HG03280 (cell line): Measurements from ENCODE around the gene RHO.
"Not testable (repeated sequence)": the region's sequence is repeated elsewhere in the genome, so short reads cannot be mapped to it uniquely, and the experiment has no call there.

Experiments
- ATAC-seq: cut with Tn5 transposase; IDR thresholded peaks from one replicate; pipeline ENCODE4 v1.9.1; 2021; ENCODE audit warnings: mild to moderate bottlenecking, moderate library complexity; ENCODE audit not compliant: unreplicated experiment

The RHO gene

DNA sequence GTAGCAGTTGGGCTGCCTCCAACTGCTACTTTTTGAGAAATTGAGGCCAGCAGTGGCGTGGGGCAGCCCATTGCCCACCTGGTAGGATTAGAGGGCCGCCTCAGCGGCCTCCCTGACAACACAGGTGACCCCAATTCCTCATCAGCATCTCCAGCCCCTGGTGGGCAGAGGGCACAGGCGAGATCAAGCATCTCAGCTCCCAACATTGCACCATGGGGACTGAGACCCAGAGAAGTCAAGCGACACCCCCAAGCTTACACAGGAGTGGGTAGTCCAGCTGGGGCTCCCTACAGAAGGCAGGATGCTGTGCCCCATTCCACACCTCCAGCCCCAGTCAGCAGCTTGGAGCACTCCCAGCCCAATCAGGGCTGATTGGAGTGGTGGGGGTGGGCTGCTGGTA, 14.3 kb downstream of the RHO start:
- ATAC-seq: no peak

DNA sequence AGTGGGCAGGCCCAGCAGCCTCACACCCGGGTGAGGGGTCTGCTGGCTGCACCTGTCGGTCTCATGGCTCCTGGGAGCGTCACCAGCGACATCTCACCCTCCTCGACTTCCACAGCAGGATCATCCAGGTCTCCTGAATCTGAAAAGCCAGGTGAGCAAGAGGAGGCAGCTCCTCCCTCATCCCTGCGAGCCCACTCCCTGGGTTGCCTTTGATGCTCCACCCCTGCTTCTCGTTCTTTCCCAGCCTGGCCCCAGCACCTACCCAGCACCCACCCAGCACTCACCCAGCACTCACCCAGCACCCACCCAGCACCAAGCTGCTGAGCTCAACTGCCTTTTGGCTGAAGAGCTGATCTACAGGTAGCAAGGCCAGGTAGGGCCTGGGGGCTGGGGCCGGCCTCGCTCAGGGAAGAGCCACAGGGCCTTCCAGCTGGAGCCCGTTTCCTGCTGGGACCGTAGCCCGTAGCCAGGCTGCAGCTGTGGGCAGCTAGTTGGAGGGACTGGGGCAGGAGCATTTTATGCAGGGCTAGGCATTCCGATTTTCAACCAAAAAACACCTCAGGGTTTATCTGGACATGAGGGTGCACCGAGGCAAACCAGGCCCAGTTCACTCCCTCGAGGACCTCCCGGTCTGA, 14.8 kb downstream of the RHO start, which contains the start of gene H1-8:
TSS of gene H1-8 (plus strand) at position 20 of the 635 bp plus-strand sequence. CDS start at position 64, 44 bp downstream.
- no peak for ATAC-seq

DNA sequence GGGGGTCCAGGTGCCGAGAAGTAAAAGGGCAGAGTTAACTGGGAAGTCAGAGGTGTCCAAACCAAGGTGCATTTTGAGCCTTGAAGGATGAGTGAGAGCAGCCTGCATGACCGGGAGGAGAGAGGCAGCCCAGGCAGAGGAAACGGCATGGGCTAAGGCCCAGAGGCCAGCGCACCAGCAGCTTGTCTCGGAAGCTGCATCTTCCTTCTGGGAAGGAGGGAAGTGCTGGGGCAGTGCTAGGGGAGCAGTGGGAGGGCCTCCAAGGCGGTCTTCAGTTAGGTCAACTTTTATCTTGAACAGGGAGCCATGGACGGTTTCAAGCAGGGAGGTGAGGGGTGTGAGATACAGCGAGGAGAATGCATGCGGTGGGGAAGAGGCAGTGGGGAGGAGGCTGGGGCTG, 15.6 kb downstream of the RHO start:
- no peak for ATAC-seq

DNA sequence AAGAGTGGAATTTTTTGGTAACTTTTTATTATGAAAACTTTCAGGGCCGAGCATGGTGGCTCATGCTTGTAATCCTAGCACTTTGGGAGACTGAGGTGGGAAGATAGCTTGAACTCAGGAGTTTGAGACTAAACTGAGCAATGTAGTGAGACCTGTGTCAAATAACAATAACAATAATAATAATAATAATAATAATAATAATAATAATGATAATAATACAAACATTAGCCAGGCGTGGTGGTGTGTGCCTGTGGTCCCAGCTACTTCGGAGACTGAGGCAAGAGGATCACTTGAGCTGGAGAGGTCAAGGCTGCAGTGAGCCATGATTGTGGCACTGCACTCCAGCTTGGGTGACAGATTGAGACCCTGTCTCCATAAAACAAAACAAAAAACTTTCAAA, 17.5 kb downstream of the RHO start:
- not testable (repeated sequence) for ATAC-seq

DNA sequence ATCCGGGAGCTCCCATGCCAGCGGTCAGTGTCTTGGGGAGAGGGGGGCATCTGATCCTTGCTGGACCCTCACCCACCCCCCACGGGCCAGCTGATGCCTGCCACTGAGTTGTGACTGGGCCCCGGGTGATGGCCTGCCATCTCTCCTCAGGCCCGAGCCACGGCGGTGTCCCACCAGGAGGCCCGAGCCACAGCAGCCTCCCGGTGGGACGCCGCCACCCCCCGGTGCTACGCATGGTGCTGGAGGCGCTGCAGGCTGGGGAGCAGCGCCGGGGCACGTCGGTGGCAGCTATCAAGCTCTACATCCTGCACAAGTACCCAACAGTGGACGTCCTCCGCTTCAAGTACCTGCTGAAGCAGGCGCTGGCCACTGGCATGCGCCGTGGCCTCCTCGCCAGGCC, 18.8 kb downstream of the RHO start:
- ATAC-seq: no peak

DNA sequence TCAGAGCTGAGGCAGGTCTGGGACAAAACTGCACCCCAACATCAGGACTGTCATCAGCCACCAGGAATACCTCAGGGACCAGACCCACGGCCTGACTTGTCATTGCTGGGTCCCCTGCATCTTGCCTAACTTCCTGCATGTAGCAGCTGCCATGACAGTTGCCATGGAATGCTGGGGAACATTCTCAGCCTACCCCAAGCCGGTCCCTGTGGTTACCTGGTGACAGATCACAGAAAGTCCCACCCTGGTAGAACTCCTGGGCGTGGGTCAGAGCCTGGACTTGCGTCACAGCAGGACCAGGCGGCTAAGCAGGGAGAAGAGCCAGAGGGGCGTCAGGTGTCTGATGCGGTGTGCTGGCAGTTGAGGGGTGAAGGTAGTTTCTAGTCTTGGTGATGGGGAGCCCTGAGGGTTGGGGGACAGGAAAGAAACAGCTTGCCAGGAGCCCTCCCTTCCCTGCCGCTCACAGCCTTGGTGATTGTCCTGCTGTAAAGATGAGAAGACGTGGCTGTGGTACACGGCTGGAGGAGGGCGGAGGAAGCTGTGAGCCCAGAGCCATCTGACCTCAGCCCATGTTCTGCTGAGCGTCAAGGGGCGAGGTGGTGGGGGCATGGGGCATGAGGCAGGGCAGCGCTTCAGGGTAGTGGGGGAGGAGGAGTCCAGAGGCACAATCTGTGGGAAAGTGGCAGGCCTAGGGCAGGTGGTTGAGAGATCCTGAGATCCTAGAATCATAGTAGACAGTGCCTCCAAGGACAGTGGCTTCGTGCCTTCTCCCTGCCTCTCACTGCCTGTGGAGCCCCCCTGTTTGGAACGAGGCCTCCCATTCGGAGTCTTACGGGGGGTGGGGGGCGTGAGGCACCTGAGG, 19.9 kb downstream of the RHO start:
- ATAC-seq: no peak

DNA sequence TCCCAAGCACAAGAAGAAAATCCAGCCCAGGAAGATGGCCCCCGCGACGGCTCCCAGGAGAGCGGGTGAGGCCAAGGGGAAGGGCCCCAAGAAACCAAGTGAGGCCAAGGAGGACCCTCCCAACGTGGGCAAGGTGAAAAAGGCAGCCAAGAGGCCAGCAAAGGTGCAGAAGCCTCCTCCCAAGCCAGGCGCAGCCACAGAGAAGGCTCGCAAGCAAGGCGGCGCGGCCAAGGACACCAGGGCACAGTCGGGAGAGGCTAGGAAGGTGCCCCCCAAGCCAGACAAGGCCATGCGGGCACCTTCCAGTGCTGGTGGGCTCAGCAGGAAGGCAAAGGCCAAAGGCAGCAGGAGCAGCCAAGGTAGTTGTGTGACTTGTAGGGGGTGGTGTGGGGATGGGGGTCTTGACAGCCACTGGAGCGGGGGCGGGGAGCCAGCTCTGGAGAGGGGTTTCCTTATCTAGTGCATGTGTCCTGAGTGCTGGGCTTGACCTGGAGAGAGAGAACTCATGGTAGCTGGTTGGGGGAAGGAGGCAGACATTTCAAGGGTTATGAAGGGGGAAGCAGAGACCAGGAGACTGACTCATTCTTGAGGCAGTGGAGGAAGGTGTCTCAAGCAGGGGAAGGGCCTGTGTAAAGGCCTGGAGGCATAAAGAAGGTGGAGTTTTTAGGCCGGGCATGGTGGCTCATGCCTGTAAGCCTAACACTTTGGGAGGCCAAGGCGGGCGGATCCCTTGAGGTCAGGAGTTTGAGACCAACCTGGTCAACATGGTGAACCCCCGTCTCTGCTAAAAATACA, 20.8 kb downstream of the RHO start:
- ATAC-seq: no peak

DNA sequence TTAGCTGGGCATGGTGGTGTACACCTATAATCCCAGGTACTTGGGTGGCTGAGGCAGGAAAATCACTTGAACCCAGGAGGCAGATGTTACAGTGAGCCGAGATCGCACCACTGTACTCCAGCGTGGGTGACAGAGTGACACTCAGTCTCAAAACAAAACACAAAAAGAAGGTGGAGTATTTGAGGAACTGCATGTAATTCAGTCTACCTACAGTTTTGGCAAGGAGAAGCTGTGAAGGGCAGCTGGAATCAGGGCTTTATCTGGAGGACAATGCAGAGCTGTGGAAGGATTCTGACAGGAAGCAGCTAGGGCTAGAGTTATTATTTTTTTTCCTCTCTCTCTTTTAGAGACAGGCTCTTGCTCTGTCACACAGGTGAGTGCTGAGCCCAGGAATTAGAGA, 21.4 kb downstream of the RHO start:
- no peak for ATAC-seq

DNA sequence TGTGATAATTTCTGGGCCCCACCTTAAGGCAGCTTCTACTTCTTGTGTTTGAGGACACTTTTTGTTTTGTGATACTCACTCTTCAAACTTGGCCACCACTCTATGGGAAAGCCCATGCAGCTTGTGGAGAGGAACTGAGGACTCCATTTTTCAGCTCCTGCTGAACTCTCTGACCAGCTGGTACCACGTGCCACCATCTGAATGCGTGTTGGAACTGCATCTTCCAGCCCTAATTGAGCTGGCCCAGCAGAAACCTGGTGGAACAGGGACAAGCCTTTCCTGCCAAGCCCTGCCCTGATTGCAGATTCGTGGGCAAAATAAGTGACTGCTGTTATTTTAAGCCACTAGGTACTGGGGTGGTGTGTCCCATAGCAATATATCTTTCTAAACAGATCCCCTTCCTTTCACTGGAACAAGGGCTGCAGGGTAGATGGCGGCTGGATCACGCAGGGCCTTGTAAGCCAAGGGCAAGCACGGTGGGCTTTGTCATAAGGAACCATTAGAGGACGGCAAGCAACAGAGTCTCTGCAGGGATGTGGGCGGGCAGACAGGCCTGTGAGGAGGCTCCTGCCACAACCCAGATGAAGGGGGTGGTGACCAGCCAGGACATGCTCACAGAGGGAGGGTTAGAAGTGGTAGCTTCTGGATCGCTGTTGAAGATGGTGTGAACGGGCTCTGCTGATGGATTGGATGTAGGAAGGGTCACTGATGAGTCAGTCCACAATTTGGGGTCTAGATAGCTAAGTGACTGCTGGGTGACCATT, 24.0 kb downstream of the RHO start:
- no peak for ATAC-seq

DNA sequence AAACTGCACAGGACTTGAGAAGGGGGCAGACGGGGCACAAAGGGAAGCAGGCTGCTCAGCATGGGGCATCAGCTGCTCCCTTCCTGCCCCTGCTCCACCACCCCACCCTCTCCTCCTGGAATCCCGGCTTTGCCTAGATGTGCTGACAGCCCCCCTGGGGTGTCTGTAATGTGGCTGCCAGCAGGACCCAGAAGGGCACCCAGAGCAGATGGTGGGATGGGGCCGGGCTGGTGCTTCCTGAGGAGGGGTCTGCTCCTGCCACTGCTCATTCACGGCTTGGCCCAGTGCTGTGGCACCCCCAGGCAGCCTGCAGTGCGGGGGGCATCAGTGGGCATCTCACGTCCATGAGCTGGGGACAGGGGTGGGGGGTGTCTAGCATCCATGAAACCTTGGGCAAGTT, 24.7 kb downstream of the RHO start:
- no peak for ATAC-seq

DNA sequence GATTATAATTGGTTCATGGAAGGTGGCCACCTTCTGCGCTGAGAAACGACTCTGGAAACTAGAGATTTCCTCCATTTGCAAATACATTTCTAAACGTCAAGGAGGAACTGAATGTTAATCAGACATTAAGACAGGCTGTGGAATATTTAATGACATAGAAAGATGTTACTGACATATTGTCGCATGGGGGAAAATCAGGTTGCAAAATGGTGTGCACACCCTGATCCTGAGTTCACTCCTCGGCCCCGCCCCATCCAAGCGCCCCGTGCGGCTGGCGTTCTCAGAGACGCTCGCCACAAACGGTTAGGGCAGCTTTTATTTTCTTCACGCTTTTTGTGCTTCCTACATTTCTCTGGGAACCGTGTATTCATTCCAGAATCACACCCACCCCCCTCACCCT, 25.3 kb downstream of the RHO start:
- no peak for ATAC-seq

DNA sequence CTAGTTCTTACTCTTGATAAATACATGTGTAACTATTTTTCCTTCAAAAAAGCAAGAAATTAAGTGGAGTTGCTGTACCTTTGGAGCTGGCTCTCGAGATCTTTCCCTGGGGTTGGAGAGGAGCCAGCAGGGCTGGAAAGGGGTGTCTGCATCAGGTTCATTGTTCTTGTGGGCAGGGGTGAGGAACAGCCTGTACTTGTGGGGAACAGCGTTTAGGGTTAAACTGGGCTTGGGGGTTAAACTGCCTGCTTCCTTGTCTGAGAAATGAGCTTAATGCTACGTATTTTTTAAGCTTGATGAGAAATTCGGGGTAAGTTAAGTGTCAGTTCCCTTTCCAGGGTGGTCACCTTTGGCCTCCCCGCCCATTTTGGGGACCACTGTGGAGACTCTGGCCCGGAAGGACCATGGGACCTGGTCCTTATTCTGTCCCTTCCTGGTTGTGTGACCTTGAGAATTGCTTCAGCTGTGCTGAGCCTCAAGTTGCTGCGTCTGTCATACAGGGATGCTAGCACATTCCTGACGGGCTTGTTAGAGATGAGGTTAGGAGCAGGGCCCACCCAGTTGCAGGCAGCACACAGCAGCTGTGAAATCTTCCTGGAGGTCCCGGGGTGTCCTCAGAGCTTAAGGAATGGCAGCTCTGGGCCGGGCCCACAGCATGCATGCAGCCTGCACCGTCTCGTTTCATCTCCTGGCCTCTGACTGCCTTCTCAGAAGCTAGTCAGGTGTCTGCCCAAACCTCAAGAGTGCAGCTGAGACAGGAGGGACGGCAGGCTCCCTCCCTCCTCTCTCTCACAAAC, 26.1 kb downstream of the RHO start:
- ATAC-seq: no peak

DNA sequence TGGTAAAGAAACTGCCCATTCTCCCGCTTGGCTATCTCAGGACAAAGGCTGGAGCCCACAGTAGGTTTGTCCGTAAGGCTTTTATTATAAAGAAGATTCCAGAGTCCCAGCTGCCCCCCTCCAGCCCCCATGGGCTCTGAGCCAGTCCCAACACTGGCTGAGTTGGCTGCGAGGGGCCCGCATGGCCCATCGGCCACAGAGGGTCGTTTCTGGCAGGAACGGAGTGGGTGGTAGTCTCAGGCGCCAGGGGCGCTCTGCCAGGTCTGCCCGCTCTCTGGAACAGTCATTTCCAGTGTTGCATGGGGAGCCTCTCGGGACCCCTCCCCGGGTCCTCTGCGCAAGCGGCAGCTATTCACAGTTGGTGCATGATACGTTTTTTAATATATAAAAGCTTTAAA, 26.7 kb downstream of the RHO start:
- no peak for ATAC-seq

DNA sequence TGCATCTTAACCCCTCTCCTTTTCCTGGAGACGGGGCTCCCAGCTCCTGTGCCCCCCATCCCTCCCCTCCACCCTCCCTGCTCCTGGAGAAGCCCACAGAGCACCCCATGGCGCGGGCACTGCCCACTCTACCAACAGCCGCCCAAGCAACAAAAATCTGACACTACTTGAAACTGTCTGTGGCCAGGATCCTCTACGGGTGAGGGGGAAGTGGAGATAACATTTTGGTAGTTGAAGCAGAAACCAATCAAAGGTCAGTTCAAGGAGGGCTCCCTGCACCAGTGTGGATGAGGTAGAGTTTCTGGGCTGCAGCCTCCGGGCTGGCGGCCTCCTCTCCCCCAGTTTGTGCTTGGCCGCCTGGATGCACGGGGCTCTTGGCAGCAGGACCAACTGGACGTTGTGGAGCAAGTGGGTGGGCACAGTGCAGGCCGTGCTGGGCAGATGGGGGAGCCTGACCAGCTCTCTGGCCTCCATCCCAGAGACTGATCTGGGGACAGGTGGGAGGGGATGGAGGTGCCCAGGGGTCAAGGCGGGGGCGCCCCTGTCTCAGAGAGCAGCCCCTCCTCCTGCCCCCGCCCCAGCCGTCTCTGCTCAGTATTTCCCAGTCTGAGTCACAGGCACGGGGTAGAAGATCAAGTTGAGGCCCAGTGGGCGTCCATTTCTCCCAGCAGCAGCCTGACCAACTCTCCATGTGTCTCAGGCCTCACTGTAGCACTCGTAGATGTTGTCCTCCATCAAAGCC, 27.3 kb downstream of the RHO start:
- ATAC-seq: no peak

DNA sequence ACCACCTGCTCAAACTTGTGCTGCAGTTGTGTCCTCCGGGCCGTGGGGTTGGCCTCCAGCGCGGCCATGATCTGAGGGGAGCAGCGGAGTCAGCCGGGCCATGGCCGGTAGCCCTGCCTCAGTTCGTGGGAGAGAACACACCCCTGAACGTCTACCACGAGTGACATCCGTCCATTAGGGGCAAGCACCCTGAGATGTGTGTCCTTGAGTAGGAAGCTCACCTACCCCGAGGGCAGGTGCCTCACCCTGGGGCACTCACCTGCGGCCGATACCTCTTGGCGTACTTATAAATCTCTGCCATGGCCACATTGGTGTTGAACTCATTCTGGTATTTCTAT, 27.9 kb downstream of the RHO start:
- no peak for ATAC-seq

DNA sequence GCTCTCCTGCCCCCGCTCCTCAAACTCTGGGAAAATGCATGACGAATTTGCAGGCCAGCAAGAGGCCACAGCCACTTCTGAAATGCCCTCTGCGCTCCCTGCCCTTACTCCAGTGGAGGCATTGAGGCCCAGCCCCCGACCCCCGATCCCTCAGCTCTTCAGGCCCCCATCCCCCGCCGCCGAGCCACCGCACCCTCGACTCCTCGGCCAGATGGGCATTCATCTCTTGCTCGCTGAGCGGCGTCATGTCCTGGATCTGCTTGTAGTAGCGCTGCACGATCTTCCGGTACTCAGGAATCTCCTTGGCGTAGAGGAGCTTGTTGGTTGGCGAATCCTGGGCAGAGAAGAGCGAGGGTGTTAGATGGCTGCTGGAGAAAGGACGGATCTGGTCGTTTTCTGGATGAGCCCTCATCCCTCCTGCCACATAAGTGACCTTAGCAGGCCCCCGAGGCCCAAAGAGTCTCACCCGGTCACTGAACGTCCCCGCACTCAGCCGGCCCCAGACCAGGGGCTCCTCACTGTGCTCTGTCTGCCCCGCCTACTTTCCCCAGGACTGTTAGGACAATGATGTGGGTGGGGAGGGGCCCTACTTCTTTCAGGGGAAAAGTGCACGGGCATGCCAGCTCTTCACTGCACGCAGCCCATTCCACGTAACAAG, 28.6 kb downstream of the RHO start:
- ATAC-seq: no peak

DNA sequence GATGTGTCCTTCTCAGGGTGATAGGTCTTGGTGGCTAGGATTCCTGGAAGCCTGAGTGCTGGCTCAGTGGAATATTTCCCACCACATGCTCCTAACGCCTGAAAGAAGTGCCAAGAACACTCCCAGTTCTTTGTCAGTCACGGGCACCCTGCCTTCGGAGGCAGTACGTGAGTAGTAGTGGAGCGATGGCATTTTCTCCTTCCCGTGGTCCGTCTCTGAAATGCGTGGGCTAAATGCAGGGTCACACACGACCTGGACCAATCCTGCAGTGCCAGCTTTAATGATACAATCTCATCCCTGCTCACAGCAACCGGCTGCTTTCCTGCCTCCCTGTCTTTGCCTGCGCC, 29.1 kb downstream of the RHO start:
- ATAC-seq: no peak

DNA sequence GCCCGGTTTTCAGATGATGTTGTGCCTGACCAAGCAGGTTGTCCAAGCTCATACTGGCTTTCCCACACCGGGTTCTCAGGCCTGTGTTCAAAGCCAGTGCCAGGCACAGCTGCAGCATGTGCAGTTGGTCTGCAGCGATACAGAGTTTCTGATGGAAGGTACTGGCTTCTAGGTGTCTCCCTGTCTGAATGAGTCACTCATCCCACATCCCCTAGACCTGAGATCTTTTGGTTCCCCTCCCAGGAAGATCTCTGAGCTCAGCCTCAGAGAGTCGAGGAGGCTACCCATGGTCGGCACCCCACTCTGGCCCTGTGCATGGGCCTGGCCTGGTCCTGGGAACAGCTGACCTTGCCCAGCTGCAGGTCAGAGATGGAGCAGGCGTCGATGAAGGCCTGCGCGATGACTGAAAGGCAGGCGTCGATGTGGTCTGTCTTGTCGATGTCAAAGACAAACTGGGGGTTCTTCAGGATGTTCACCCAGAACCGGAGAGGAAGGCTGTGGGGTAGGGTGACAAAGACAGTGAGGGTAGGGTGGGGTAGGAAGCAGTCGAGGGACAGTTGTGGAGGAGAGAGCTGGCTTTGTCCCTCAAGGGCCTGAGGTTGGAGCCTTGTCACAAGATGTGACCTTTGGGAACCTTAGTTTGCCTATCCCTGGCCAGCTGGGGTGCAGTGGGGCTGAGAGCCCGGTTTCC, 29.8 kb downstream of the RHO start:
- no peak for ATAC-seq
